Subcutaneous abdominal adipose tissue (tissue), 5 donors: ENCODE measurements around the gene NOP9.

Experiments used
- H3K27ac ChIP-seq: one replicate; pipeline ENCODE4 v1.7.0; 2013; ENCODE audit warnings: low read depth, mild to moderate bottlenecking, inconsistent platforms, low read length, moderate library complexity
- H3K27me3 ChIP-seq, 5 donors: one replicate each; pipeline ENCODE4 v1.7.0; 2013; ENCODE audit warnings: low read length in 5 of 5, inconsistent platforms in 1 of 5; ENCODE audit not compliant: control insufficient read depth in 5 of 5, insufficient read depth in 4 of 5
- H3K36me3 ChIP-seq, 5 donors: one replicate each; pipeline ENCODE4 v1.7.0; 2013; ENCODE audit warnings: low read length in 5 of 5; ENCODE audit not compliant: control insufficient read depth in 5 of 5, insufficient read depth in 5 of 5
- H3K4me1 ChIP-seq, 5 donors: one replicate each; pipeline ENCODE4 v1.7.0; 2013; ENCODE audit warnings: low read length in 5 of 5, mild to moderate bottlenecking in 3 of 5, moderate library complexity in 1 of 5; ENCODE audit not compliant: control insufficient read depth in 5 of 5, insufficient read depth in 5 of 5
- H3K4me3 ChIP-seq, 5 donors: one replicate each; pipeline ENCODE4 v1.7.0; 2013; ENCODE audit warnings: low read length in 5 of 5, low read depth in 1 of 5
- H3K9ac ChIP-seq, 5 donors: one replicate each; pipeline ENCODE4 v1.7.0; 2013; ENCODE audit warnings: low read length in 5 of 5, mild to moderate bottlenecking in 4 of 5, moderate library complexity in 3 of 5
- H3K9me3 ChIP-seq, 5 donors: one replicate each; pipeline ENCODE4 v1.7.0; 2013; ENCODE audit warnings: low read length in 5 of 5; ENCODE audit not compliant: control insufficient read depth in 5 of 5
- donor health status: healthy.
- donor health status: healthy.
- donor health status: healthy.
- donor health status: healthy.
- donor health status: healthy.

NOP9 gene

DNA sequence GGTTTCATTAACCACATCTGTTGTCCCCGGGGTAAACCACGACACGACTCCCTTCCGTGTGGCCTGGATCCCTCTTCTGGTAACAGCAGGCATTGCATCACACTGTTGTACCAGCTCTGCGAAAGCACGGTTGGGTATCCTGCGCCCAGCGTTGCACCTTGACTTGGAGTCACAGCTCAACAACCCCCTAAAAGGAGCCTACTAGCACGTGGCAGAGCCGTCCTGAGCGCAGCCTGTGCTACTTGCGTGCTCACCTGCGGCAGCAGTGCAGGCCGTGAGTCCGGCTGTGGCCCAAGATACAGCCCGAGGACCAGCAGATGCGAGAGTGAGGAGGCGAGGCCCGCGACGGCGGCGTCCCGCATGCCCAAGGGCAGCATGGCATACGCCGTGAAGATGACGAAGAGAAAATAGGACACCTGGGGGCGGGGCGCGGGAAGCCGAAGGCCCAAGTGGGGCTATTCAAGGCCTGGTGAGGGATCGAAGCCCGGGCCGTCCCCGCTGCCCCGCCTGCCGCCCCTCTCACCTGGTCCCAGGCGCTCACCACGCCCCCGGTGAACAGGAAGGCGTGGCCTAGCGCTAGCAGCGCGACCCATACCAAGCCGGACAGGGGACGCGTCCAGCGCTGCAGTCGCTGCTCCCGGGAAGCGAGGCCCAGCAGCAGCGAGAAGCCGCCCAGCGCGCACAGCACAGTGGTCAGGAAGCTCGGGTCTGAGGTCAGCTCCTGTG is 32.8 kb downstream of the NOP9 start:
- Histone ChIP-seq H3K36me3 (peaks cover 0 to 33% (median 13%) of the 10 kb centered on the region in 5 donors), H3K4me3 (peak overlapping the region in 3 of 5 donors; percentile 11 to 57 (median 25)), H3K27me3 (peaks cover 0 to 24% (median 20%) of the 10 kb centered on the region in 5 donors), H3K9ac (no peak overlapping the region), H3K9me3 (no peaks in the 10 kb centered on the region), H3K27ac (no peak overlapping the region), H3K4me1 (peaks cover 7 to 62% (median 50%) of the 10 kb centered on the region in 5 donors)

GRCh38 chr14:24334431-24335291 is 35.0 kb downstream of the NOP9 start, which contains the start of gene ADCY4:
Gene ADCY4 (minus strand): TSS chr14:24335071. CDS start chr14:24334652, 419 bp downstream.
- peaks cover 0 to 38% (median 9%) of the 10 kb centered on the region in 5 donors for H3K36me3 ChIP-seq
- peak within 1 kb of the TSS in 4 of 5 donors; percentile 57 to 83 (median 70) for H3K9ac ChIP-seq
- H3K9me3 ChIP-seq, result no peaks in the 10 kb centered on the region
- H3K4me1 ChIP-seq, result peaks cover 12 to 67% (median 56%) of the 10 kb centered on the region in 5 donors
- peak within 1 kb of the TSS; percentile 27 to 77 (median 71) for H3K4me3 ChIP-seq
- H3K27ac ChIP-seq, result peak within 1 kb of the TSS; percentile 88
- peaks cover 0 to 27% (median 20%) of the 10 kb centered on the region in 5 donors for H3K27me3 ChIP-seq

DNA sequence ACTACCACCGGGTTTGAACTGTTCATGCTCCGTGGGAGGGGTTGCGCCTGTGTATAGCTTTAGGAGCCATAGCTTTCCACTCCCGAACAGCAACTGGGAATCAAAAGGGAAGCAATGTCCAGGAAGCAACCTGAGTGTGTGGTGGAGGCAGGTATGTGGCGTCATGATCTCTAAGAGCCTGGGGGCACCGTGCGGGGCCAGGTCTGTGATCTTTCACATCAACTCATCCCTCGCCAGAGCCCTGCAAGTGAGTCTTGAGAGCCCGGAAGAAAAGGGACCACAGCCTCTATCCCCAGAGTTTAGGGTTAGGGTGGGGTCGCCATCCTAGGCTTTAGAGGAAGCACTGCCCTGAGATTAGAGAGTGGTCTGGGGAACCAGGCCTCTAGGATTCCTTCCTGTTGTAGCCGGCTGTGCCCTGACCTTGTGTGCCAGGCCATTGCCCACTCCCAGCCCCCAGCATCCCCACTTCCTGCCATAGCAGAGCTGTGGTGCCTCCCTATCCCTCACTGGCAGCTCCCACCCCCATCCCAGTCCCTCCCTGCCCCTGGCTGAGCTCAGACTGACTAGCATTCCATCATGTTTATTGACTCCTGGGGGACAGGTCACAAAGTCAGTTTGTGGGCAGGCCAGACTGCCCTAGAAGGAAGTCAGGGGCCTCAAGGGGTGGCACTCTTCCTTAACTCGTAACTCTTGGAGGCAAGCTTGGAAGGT is 36.0 kb downstream of the NOP9 start:
- Histone ChIP-seq H3K27me3 (peaks cover 0 to 27% (median 20%) of the 10 kb centered on the region in 5 donors), H3K9ac (peak overlapping the region in 1 of 5 donors; percentile 83), H3K36me3 (peaks cover 0 to 33% (median 4%) of the 10 kb centered on the region in 5 donors), H3K27ac (peak overlapping the region; percentile 88), H3K9me3 (no peaks in the 10 kb centered on the region), H3K4me1 (peaks cover 12 to 67% (median 60%) of the 10 kb centered on the region in 5 donors), H3K4me3 (peak overlapping the region in 4 of 5 donors; percentile 12 to 77 (median 73))

DNA sequence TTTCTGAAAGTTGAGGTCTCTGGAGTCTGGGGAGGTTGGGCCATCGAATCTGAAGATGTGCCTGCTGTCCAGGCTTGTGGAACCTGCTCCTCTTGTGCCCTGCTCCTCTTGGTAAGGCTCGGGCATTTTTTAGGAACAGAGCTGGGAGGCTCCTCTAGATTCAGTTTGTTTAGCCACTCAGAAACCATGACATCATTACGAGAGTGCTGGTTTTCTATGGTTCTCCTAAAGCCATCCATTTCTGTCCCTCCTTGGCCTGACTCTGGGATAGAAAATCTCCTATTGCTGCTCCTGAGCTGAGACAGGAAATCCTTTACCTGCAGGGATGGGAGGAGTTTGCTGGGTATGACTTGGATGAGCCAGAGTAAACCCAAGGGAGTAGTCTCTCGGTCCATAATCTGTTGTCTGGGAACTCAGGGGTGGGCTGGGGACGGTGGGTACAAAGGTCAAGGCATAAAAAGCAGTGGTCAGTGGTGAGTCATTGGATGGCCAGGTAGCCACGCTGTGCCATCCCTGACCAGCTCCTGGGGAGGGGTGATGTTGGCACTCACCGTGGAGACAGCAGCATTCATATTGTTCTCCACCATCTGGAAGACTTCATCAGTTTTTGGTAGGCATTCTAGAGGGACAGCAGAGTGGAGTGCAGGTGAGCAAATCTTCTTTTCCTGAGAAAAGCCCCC is 37.6 kb downstream of the NOP9 start:
- H3K36me3 ChIP-seq, result peaks cover 0 to 20% (median 3%) of the 10 kb centered on the region in 5 donors
- no peak overlapping the region for H3K4me3 ChIP-seq
- H3K9me3 ChIP-seq, result no peaks in the 10 kb centered on the region
- no peak overlapping the region for H3K27ac ChIP-seq
- peaks cover 0 to 26% (median 18%) of the 10 kb centered on the region in 5 donors for H3K27me3 ChIP-seq
- peaks cover 9 to 60% (median 53%) of the 10 kb centered on the region in 5 donors for H3K4me1 ChIP-seq
- no peak overlapping the region for H3K9ac ChIP-seq

GRCh38 chr14:24337824-24338175 is 38.1 kb downstream of the NOP9 start:
- Histone ChIP-seq H3K36me3 (peaks cover 0 to 19% (median 3%) of the 10 kb centered on the region in 5 donors), H3K4me3 (no peak overlapping the region), H3K9me3 (no peaks in the 10 kb centered on the region), H3K4me1 (peaks cover 9 to 54% (median 47%) of the 10 kb centered on the region in 5 donors), H3K9ac (peak overlapping the region in 1 of 5 donors; percentile 35), H3K27me3 (peaks cover 0 to 22% (median 15%) of the 10 kb centered on the region in 5 donors), H3K27ac (no peak overlapping the region)

DNA sequence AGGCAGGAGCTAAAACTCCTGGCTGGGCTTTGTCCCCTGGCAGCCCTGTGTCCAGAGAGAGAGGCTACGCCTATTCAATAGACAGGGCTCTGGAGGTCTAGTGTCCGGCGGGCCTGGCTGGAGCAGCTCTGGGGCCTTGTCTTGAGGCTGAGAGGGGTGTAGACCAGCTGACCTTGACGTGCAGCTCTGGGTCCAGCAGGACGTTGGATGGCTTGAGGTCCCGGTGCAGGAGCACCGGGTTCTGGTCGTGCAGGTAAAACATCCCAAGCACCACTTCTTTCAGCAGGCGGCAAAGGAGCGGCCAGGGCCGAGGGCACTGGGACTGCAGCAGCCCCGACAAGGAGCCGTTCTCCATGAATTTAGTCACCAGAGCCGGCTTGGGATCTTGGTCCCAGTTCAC is 39.2 kb downstream of the NOP9 start:
- Histone ChIP-seq H3K27ac (peak overlapping the region; percentile 30), H3K27me3 (peaks cover 0 to 21% (median 15%) of the 10 kb centered on the region in 5 donors)

DNA sequence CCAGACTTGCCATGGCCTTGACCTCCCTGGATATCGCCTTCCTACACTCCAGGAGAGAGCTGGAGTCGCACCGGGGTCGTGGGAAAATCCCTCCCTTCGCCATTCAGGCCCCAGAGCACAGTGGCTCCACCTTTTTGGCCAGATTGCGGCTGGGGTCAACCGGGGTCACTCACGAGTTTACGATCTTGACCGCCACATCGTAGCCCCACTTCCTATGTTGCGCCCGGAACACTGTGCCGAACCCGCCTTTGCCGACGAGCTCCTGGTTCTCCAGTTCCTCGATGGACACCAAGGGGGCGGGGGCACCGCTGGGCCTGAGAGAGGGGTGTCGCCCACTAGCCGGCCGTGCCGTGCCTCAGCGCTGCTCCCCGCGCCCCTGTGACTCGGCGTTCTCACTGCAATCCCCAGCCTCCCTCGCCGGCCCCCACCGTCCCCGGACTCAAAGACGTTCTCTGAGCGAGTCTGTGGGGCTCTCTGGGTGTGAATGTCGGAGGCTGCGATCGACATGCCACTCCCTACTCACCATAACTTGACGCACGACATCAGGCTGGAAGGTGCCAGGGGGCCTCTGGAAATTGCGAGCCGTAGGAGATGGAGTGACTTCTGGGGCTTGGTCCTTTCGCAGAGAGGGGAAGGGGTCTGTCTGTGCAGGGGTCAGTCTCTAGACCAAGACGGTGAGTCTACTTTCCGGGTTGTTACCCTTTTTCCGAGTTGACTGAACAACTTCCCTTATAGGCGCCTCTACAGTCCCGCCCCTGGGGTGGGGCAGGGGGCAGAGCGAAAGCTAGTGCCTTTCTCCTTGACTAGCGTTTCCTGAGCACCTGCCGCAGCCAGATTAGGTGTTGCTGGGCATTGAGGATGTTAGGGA is 39.9 kb downstream of the NOP9 start, which contains the start of gene RIPK3:
RIPK3 (minus strand) TSS at position 708 of the 868 bp plus-strand sequence; CDS start at position 543, 165 bp downstream.
- Histone ChIP-seq H3K27me3 (peaks cover 0 to 15% (median 10%) of the 10 kb centered on the region in 5 donors), H3K4me3 (peak within 1 kb of the TSS; percentile 68 to 83 (median 78)), H3K9me3 (no peaks in the 10 kb centered on the region), H3K9ac (peak within 1 kb of the TSS; percentile 8 to 62 (median 46)), H3K27ac (peak within 1 kb of the TSS; percentile 30), H3K36me3 (peaks cover 0 to 19% (median 3%) of the 10 kb centered on the region in 5 donors), H3K4me1 (peaks cover 8 to 41% (median 33%) of the 10 kb centered on the region in 5 donors)

More for the DNA sequence above, 39.2 kb downstream of the NOP9 start:
- H3K4me1 ChIP-seq, result peaks cover 8 to 47% (median 39%) of the 10 kb centered on the region in 5 donors
- H3K4me3 ChIP-seq, result peak overlapping the region; percentile 68 to 79 (median 75)
- no peaks in the 10 kb centered on the region for H3K9me3 ChIP-seq
- H3K36me3 ChIP-seq, result peaks cover 0 to 19% (median 3%) of the 10 kb centered on the region in 5 donors
- peak overlapping the region in 4 of 5 donors; percentile 8 to 62 (median 50) for H3K9ac ChIP-seq

- Histone ChIP-seq H3K27ac (no peak overlapping the region), H3K4me3 (no peak overlapping the region), H3K9ac (no peak overlapping the region), H3K9me3 (no peaks in the 10 kb centered on the region), H3K36me3 (peaks cover 0 to 19% (median 3%) of the 10 kb centered on the region in 5 donors), H3K27me3 (peaks cover 0 to 7% (median 2%) of the 10 kb centered on the region in 5 donors), H3K4me1 (peaks cover 6 to 30% (median 23%) of the 10 kb centered on the region in 5 donors)
Observed at GRCh38 chr14:24340606-24341005, 41.0 kb downstream of the NOP9 start.
